Activated CD4-positive, alpha-beta T cell treated with anti-CD3 and anti-CD28 coated beads for 36 hours (primary cell): ENCODE results near the gene FARP1. TPM values are rescaled to one million over a fixed set of nuclear protein-coding genes. Genes with fewer than 3 reads are reported as not detected.

Source experiments
- ATAC-seq: fragments of 200-7000 bp; cut with Tn5 transposase; one replicate; pipeline ENCODE4 v1.10.0; 2021; ENCODE audit warnings: mild to moderate bottlenecking, moderate library complexity
- CTCF ChIA-PET: fragments of 350-600 bp; sonication (Branson Sonifier 250); formaldehyde crosslinking; loops from one replicate; lab custom pipeline; 2021; ENCODE audit warnings: antibody characterized with exemption; lab: Charles Lee
- POLR2A ChIA-PET: fragments of 350-600 bp; sonication (Branson Sonifier 250); formaldehyde crosslinking; loops from one replicate; lab custom pipeline; 2021; ENCODE audit warnings: antibody characterized with exemption, inconsistent platforms; lab: Charles Lee
- DNase-seq: peaks from one replicate; pipeline ENCODE4 v3.0.0-alpha.2; 2020
- H3K27ac Mint-ChIP-seq: one replicate; pipeline ENCODE4 v1.8.0; 2021; ENCODE audit warnings: mixed read lengths
- H3K27me3 Mint-ChIP-seq: one replicate; pipeline ENCODE4 v1.8.0; 2021; ENCODE audit warnings: mixed read lengths
- H3K36me3 Mint-ChIP-seq: one replicate; pipeline ENCODE4 v1.8.0; 2021; ENCODE audit warnings: low read depth, mixed read lengths
- H3K4me1 Mint-ChIP-seq: one replicate; pipeline ENCODE4 v1.8.0; 2021; ENCODE audit warnings: mixed read lengths
- H3K4me3 Mint-ChIP-seq: one replicate; pipeline ENCODE4 v1.8.0; 2021; ENCODE audit warnings: mild to moderate bottlenecking, moderate library complexity, mixed read lengths
- H3K9me3 Mint-ChIP-seq: one replicate; pipeline ENCODE4 v1.8.0; 2021; ENCODE audit warnings: low read depth, mixed read lengths
- intact Hi-C, 2 experiments: fragments of 100-400 bp; cut with DNase I in 1 of 2; cut with micrococcal nuclease in 1 of 2; formaldehyde crosslinking; loops; one replicate each; pipeline versions ENCODE4 v1.14.2 to v1.15.1; 2022 to 2024; cut with DNase I, micrococcal nuclease
- total RNA-seq, 2 experiments: library from RNA; stranded (reverse); gene quantifications; one replicate each; pipeline ENCODE4 v1.2.3, GENCODE V29; 2021

Gene FARP1
- total RNA-seq, 2 experiments from 2014 or later = 0.25 to 0.40 TPM

- H3K27me3 Mint-ChIP-seq = peaks cover 2% of the 10 kb centered on the region
- no peak overlapping the region for H3K4me3 Mint-ChIP-seq
- no peaks in the 10 kb centered on the region for H3K36me3 Mint-ChIP-seq
- ATAC-seq = no peak
- ChIA-PET CTCF (interaction anchor here (1.0 kb wide), 1 partner anchor 25 kb away, joined by 3 read pairs; no protein-coding TSS in a partner anchor), POLR2A (no interaction called here)
- H3K27ac Mint-ChIP-seq = no peak overlapping the region
- no peaks in the 10 kb centered on the region for H3K4me1 Mint-ChIP-seq
- intact Hi-C loops = no loop called here
- DNase-seq = no peak
- no peaks in the 10 kb centered on the region for H3K9me3 Mint-ChIP-seq
Observed at GRCh38 chr13:98286799-98287198, 143.9 kb downstream of the FARP1 start.

DNA sequence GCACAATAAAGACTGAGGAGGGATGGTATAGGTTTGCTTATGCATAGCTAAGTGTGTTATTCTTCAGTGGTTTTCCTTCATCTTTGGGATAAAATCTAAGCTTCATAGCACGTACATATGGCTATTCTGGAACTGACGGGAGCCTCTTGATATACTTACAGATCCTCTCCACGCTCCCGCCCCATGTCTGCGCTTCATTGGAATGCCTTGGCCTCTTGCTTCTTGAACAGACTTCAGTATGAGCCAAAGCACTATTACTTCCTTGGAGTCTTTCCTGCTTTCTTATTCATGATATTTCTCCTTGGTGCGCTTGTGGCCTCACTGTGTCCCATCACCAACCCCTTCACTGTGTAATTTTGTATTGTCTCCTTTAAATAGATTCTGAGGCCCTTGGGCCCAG, 145.3 kb downstream of the FARP1 start:
- Mint-ChIP-seq H3K27me3 (peaks cover 4% of the 10 kb centered on the region), H3K36me3 (no peaks in the 10 kb centered on the region), H3K9me3 (no peaks in the 10 kb centered on the region), H3K4me3 (no peak overlapping the region), H3K4me1 (no peaks in the 10 kb centered on the region), H3K27ac (no peak overlapping the region)
- POLR2A ChIA-PET = no interaction called here
- ATAC-seq (no peak), DNase-seq (no peak)
- intact Hi-C loops = no loop called here
- CTCF ChIA-PET = interaction anchor here (1.2 kb wide), 1 partner anchor 428 kb away, joined by 3 read pairs; no protein-coding TSS in a partner anchor

DNA sequence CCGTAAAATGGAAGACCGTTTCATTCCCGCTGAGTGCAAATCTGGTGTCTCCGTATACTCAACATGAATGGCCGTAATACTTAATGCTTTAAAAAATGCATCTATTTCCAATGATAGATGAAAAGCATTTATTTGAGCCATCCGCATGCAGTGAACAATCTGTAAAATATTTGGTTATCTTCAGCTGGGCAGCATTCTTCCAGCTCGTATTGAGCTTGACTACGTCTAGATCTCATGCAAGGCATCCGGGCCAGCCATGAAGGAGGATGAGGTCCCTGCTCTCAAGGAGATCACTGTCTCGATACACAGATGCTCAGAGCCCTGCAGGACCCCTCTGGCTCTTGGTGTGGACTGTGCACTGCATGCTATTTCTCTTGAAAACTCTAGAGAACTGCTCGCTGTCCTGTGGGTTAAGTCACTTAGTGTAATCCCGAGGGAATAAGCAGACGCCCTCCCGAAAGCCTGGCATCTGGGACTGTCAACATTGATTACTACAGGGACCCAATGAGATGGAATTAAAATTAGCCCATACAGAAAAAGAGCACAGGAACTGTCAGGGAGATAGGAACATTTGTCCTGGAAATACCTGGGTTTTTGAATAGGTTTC, 146.5 kb downstream of the FARP1 start:
- Mint-ChIP-seq H3K27ac (no peak overlapping the region), H3K9me3 (no peaks in the 10 kb centered on the region), H3K36me3 (no peaks in the 10 kb centered on the region), H3K4me1 (no peaks in the 10 kb centered on the region), H3K4me3 (no peak overlapping the region), H3K27me3 (peaks cover 4% of the 10 kb centered on the region)
- DNase-seq = no peak
- intact Hi-C loops = no loop called here
- no peak for ATAC-seq
- POLR2A ChIA-PET = no interaction called here
- CTCF ChIA-PET = no interaction called here

DNA sequence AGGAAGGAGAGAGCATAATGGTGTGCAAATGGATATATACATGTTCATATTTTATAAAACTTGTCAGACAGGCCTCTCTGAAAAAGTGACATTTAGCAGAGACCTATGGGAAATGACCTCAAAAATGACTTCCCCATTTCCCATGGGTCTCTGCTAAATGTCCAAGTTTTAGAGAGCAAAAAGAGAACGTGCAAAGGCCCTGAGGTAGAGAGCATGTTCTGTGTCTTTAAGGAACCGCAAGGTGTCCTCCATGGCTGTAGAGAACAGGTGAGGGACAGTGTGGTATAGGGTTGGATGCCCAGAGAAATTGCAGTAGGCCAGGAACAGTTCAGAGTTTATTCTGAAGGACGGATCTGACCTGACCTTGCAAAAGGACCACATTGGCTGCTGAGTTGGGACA, 147.4 kb downstream of the FARP1 start:
- no peaks in the 10 kb centered on the region for H3K9me3 Mint-ChIP-seq
- DNase-seq = no peak
- POLR2A ChIA-PET = no interaction called here
- no peaks in the 10 kb centered on the region for H3K4me1 Mint-ChIP-seq
- CTCF ChIA-PET = no interaction called here
- ATAC-seq = no peak
- no peaks in the 10 kb centered on the region for H3K36me3 Mint-ChIP-seq
- intact Hi-C loops = no loop called here
- peaks cover 4% of the 10 kb centered on the region for H3K27me3 Mint-ChIP-seq
- H3K4me3 Mint-ChIP-seq = no peak overlapping the region
- H3K27ac Mint-ChIP-seq = no peak overlapping the region

- no peaks in the 10 kb centered on the region for H3K36me3 Mint-ChIP-seq
- POLR2A ChIA-PET = no interaction called here
- H3K4me1 Mint-ChIP-seq = no peaks in the 10 kb centered on the region
- CTCF ChIA-PET = no interaction called here
- intact Hi-C loops = no loop called here
- no peak overlapping the region for H3K27ac Mint-ChIP-seq
- no peak overlapping the region for H3K4me3 Mint-ChIP-seq
- no peak for DNase-seq
- no peak for ATAC-seq
- H3K27me3 Mint-ChIP-seq = peaks cover 9% of the 10 kb centered on the region
- no peaks in the 10 kb centered on the region for H3K9me3 Mint-ChIP-seq
Observed at GRCh38 chr13:98291658-98292057, 148.8 kb downstream of the FARP1 start.

DNA sequence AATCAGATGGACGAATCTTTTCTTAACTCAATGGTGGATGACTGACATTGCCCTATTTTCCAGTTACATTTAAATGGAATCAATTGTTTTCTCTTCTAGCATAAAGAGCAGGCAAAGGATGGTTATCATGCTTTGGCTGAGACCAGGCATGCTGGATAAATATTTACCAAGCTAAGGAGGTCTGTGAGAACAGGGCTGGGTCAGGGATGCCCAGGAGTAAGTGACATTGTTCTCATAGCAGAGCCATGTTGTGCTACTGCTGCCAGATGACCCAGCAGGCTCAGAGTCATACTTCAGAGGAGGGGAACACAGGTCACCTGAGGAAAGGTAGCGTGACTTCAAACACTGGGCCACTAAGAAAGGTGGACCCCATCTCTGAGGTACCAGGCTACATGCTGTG, 150.2 kb downstream of the FARP1 start:
- H3K27ac Mint-ChIP-seq = no peak overlapping the region
- H3K4me3 Mint-ChIP-seq = no peak overlapping the region
- peaks cover 11% of the 10 kb centered on the region for H3K27me3 Mint-ChIP-seq
- no peak for DNase-seq
- no peaks in the 10 kb centered on the region for H3K4me1 Mint-ChIP-seq
- H3K9me3 Mint-ChIP-seq = no peaks in the 10 kb centered on the region
- POLR2A ChIA-PET = no interaction called here
- CTCF ChIA-PET = no interaction called here
- ATAC-seq = no peak
- H3K36me3 Mint-ChIP-seq = no peaks in the 10 kb centered on the region
- intact Hi-C loops = no loop called here

GRCh38 chr13:98293570-98294142, 150.8 kb downstream of the FARP1 start:
- Mint-ChIP-seq H3K27ac (no peak overlapping the region), H3K4me1 (no peaks in the 10 kb centered on the region), H3K36me3 (no peaks in the 10 kb centered on the region), H3K27me3 (peaks cover 14% of the 10 kb centered on the region), H3K9me3 (no peaks in the 10 kb centered on the region), H3K4me3 (no peak overlapping the region)
- POLR2A ChIA-PET = no interaction called here
- intact Hi-C loops = no loop called here
- DNase-seq (no peak), ATAC-seq (no peak)
- CTCF ChIA-PET = interaction anchor here (0.6 to 0.8 kb wide), 3 partner anchors 94 to 358 kb away, joined by 3 read pairs; no protein-coding TSS in a partner anchor

DNA sequence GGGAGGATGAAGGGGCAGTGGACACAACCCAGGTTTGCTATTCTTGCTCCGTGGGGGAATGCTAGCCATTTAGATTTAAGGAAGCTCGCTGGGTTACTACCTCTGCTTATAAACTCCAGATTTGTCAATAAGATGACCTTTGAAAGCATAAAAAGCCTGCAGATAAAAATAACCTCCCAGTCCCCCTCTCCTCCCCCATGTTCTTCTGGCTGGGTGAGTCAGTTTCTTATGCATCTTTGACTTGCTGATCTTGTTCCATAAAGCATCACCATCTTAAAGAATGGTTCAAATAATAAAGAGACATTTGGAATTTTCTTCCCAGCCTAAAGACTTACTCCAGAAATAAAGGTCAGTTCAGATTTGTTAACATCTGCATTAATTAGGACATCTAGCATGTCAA, 152.5 kb downstream of the FARP1 start:
- H3K4me1 Mint-ChIP-seq = no peaks in the 10 kb centered on the region
- no peak for DNase-seq
- intact Hi-C loops = no loop called here
- H3K36me3 Mint-ChIP-seq = no peaks in the 10 kb centered on the region
- ATAC-seq = no peak
- CTCF ChIA-PET = no interaction called here
- no peak overlapping the region for H3K4me3 Mint-ChIP-seq
- POLR2A ChIA-PET = interaction anchor here (0.6 kb wide), 1 partner anchor 1513 kb away, joined by 4 read pairs; no protein-coding TSS in a partner anchor
- H3K27ac Mint-ChIP-seq = no peak overlapping the region
- no peaks in the 10 kb centered on the region for H3K9me3 Mint-ChIP-seq
- H3K27me3 Mint-ChIP-seq = peaks cover 14% of the 10 kb centered on the region

DNA sequence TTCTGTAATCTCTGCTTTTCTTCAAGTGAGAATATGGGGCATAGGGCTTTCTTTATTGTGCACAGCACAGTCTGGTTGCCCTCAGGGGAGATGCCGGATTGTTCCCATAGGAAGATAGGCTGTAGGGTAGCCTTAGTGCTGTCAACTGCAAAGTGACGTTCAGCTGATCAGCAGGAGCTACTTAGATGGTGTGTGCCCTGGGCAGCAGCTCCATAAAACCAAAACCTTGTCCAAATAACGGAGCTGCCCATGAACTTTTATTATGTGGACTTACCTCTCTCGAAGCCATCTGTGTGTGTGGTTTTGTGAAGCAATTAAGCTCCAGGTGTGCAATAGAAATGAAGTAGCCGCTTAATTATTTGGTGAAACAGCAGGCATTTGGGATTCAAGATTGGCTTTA, 154.2 kb downstream of the FARP1 start:
- no peak overlapping the region for H3K4me3 Mint-ChIP-seq
- POLR2A ChIA-PET = no interaction called here
- H3K4me1 Mint-ChIP-seq = no peaks in the 10 kb centered on the region
- H3K9me3 Mint-ChIP-seq = no peaks in the 10 kb centered on the region
- CTCF ChIA-PET = interaction anchor here (0.5 kb wide), 1 partner anchor 214 kb away, joined by 3 read pairs; no protein-coding TSS in a partner anchor
- intact Hi-C loops = no loop called here
- no peaks in the 10 kb centered on the region for H3K36me3 Mint-ChIP-seq
- no peak overlapping the region for H3K27ac Mint-ChIP-seq
- DNase-seq (no peak), ATAC-seq (no peak)
- peaks cover 14% of the 10 kb centered on the region for H3K27me3 Mint-ChIP-seq

DNA sequence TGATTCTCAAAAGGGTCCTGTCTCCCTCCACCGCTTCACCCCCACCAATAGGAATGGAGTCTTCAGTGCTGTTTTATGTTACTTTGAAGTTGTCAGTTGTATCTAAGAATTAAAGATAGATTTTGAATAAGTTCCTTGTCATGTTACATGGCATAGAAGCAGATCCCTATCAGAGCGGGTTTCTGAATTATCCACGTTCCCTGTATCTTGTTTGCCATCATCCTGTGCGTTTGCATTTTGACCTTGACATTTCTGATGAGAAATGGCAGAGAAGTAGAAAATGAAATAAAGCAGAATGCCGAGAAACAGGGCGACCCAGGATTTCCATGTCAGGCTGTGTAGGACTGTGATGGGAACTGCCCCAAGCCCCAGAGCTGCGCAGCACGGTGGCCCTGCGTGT, 154.9 kb downstream of the FARP1 start:
- intact Hi-C loops = no loop called here
- CTCF ChIA-PET = interaction anchor here (0.5 kb wide), 1 partner anchor 215 kb away, joined by 3 read pairs; no protein-coding TSS in a partner anchor
- H3K9me3 Mint-ChIP-seq = no peaks in the 10 kb centered on the region
- H3K4me3 Mint-ChIP-seq = no peak overlapping the region
- H3K27me3 Mint-ChIP-seq = peaks cover 14% of the 10 kb centered on the region
- H3K4me1 Mint-ChIP-seq = no peaks in the 10 kb centered on the region
- ATAC-seq = no peak
- no peak overlapping the region for H3K27ac Mint-ChIP-seq
- POLR2A ChIA-PET = no interaction called here
- DNase-seq = no peak
- no peaks in the 10 kb centered on the region for H3K36me3 Mint-ChIP-seq

- Mint-ChIP-seq H3K27me3 (peaks cover 12% of the 10 kb centered on the region), H3K4me1 (no peaks in the 10 kb centered on the region), H3K36me3 (no peaks in the 10 kb centered on the region), H3K27ac (no peak overlapping the region), H3K9me3 (no peaks in the 10 kb centered on the region), H3K4me3 (no peak overlapping the region)
- intact Hi-C loops = no loop called here
- ChIA-PET POLR2A (no interaction called here), CTCF (no interaction called here)
- ATAC-seq = no peak
- DNase-seq = no peak
Observed at GRCh38 chr13:98298599-98298998, 155.7 kb downstream of the FARP1 start.

DNA sequence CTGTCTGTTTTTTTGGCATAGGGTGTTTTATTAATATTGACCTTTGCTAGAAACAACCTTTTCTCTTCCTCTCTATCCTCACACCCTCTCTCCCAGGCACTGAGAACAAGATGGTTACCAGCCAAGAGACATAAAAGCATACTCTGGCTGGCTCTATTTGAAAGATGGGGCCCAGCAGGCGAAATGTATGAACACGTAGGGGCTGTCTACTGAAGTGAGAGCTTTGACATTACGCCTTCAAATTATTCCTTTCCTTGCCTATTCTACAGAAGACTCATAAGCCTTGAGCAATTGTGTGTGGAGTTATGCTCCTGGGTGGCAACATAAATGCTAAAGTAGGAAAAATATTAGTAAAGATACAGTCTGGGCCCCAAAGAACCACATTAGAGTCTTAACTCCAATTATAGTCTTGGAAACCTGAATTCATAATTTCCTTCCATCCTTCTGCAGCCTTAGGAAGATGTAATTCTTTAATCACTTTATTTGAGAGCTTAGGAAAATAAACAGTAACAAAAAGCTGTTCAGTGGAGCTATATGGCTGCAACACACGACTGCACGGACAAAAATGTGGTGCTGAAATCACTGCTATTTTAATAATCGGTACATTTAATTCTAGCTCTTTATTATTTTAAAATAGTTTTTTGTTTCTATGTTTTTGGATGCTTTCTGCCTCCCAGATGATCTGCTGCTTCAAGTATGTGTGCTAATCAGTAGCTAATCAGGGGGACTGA, 156.5 kb downstream of the FARP1 start:
- Mint-ChIP-seq H3K27ac (no peak overlapping the region), H3K36me3 (no peaks in the 10 kb centered on the region), H3K4me1 (no peaks in the 10 kb centered on the region), H3K9me3 (no peaks in the 10 kb centered on the region), H3K4me3 (no peak overlapping the region), H3K27me3 (peaks cover 12% of the 10 kb centered on the region)
- intact Hi-C loops = no loop called here
- ATAC-seq = no peak
- no peak for DNase-seq
- POLR2A ChIA-PET = interaction anchor here (0.6 kb wide), 1 partner anchor 1646 kb away, joined by 4 read pairs; no protein-coding TSS in a partner anchor
- CTCF ChIA-PET = no interaction called here
